HG02870 (cell line): ENCODE measurements around the gene PVALEF.

Experiments used
- ATAC-seq: cut with Tn5 transposase; IDR thresholded peaks from one replicate; pipeline ENCODE4 v1.9.1; 2021; ENCODE audit warnings: mild to moderate bottlenecking, moderate library complexity; ENCODE audit not compliant: unreplicated experiment

PVALEF gene

DNA sequence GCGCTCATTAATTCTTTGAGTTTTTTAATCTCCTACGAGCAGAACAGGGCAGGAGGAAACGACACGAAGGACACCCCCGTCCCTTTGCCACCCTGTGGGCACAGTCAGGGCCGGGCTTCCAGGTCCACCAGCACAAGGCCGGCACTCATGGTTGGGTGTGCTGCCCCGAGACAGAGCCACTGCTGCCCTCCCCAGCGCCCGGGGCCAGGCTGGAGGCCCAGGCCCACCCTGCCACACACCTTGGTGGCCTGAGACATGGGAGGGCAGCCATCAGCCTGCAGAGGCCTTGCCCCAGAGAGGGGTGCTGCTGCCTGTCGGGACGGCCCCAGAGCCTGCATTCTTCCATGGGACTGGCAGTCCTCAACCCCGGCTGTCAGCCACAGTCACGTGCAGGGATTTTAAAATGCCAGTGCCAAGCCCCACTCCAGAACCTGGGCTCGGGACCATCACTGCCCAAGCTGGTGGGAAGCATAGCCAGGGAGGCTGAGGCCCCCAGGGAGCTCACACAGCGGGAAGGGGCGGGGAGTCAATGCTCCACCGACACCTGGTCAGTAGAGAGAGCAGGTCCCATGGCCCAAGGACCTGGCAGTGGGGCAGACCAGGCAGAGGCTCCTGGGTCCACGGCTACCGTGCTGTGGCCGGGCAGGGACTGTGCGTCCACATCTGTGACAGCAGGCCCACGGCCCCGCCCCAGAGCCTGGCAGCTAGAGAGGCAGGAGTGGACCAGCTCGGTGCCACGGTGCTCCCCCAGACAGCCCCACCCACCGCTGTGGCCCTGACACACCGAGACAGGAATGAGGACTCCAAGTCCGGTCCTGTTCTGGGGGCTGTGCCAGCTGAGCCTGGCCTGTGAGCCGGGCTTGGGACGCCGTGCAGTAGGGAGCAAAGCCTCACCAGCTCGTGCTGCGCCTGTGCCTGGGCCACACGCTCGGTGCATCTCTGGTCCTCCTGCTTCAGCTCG, 29.9 kb downstream of the PVALEF start:
- no peak for ATAC-seq

DNA sequence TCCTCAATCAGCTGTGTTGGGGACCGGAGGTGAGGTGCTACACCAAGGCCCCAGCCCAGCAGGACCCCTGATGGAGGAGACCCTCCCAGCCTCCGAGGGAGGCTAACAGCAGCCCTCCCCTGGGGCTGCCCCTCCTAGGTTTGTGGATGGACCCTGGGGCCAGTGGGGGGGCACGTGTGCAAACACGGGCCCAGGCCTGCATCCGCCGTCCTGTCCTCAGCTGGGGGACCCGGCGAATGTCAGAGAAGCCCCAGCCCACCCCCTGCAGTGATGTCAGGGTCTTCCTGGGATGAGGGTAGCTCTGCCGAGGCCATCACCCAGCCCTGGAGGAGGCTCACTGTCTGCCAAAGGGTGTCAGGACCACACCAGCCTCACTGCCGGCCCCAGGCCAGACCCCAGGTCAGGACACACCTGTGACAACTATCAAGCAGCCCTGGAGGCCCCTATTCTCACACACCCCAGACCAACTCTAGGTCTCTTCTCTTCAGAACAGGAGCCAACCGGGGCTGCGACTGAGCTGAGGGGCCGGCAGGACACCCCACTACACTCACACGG, 30.7 kb downstream of the PVALEF start:
- no peak for ATAC-seq

DNA sequence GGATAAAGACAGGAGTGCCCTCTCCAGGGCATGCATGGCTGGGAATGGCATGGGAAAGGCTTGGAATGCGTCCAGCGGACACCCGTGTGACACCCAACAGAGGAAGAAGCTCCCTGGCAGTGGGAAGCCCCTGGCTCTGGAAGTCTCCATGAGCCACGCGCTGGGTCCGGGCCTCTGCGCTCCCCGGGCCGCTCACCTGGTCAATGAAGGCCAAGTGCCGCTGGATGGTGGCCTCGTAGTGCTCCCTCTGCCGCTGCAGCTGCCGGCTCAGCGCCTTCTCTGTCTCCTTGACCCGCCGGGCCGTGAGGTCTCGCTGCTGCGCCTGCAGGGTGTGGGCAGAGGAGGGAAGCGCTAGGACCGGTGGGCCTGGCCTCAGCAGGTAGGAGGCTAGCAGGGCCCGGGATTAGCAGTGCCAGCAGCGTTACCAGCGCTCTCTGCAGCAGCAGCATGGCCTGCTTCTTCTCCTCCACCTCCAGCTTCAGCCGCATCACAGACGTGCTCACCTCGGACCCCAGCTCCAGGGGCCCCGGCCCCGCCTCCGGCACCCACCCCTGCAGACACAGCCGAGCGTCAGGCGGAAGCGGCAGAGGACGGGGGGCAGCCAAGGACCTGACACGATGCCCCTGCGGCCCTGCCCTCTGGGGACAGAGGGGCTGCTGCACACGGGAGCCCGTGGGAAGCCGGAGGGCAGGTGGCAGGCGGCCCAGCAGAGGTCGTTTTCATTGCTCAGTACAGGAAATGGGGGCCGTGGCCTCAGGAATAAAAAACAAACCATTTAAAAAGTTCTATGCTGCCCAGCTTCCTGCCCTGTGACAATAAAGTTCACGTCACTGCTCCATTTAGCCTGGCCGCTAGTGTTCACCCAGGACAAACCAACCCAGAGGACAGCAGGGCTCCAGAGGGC, 31.4 kb downstream of the PVALEF start:
- no peak for ATAC-seq

DNA sequence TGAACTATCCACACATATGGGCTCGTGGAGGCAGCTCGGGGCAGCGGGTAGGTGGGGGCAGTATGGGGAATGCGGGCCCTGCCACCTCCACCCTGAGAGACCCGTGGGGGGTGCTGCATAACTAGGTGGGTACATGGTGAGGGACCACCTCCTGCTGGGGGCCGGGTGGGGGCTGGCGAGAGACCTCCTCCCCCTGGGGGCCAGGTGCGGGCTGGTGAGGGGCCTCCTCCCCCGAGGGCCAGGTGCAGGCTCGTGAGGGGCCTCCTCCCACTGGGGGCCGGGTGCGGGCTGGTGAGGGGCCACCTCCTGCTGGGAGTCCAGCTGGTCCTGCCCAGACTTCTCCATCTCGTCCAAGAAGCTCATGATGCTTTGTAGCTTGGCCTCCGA, 32.1 kb downstream of the PVALEF start:
- no peak for ATAC-seq

DNA sequence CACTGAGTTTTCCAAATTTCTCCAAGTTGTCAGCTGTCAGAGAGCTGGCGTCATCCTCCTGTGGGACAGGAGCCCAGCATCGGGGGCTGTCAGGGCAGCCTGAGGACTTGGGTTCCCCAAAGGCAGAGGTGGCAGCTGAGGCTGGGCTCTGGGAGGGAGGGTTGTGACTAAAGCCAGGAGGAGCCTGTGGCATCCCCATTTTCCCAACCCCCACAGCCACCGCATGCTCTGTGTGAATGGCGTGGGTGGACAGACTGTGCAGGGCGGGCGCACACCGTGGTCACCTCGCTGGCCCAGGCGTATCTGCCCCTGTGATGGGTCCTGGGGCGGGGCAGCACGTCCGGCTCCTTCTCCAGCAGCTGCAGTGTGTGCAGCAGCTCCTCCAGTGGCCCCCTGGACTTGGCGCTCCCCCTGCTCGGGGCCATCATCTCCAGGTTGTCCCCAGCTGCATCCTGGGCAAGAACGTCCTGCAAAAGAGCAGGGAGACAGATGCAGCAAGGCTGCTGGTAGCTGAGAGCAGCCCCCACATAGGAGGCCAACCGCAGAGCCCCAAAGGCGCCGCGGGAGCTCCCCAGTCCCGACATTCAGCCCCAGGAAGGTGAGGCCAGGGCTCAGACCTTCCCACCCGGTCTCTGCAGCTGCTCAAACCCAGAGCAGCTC, 32.7 kb downstream of the PVALEF start:
- ATAC-seq = no peak

DNA sequence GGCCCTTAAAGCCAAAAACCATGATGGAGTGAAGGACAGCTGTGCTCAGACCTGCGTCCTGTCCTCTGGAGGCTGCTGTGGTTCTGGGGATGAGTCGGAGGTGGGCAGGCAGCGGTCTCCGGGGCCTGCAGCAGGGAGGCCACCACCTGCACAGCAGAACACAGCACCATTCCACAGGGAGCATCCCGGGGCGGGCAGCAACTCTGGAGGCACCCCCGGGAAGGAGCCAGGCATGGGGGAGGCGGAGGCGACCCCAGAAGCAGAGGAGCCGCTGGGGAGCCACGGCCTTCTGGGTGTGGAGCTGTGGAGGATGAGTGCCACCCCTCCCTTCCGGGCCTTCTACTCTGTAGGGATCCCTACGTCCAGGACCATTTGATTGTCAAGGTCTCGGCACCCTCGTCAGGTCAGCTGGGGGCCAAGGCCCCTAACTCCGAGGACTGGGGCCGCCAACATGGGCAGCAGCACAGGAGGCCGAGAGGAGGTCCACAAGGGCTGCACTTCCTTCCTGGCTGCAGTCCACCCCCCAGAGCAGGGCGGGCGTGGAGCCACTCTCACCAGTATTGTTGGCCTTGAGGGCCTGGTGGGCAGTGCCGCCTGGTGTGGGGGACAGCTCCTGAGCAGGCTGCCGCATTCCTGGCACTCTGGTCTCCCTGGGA, 33.6 kb downstream of the PVALEF start:
- no peak for ATAC-seq

DNA sequence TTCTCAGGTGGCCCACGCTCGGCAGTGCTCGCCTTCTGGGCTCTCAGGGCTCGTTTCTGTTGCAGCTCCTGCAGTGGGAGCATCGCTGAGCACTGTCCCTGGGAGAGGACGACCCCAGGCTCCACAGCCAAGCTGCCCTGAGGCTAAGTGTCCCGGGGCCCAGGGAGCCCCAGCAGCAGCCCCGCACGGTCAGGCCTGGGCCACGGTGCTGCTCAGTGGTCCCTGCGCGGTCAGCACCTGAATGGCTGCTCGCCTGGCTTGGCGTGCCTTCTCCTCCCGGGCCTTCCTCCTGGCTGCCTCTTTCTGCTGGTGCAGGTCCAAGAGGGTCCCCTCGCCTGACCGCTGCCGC, 34.1 kb downstream of the PVALEF start:
- no peak for ATAC-seq

DNA sequence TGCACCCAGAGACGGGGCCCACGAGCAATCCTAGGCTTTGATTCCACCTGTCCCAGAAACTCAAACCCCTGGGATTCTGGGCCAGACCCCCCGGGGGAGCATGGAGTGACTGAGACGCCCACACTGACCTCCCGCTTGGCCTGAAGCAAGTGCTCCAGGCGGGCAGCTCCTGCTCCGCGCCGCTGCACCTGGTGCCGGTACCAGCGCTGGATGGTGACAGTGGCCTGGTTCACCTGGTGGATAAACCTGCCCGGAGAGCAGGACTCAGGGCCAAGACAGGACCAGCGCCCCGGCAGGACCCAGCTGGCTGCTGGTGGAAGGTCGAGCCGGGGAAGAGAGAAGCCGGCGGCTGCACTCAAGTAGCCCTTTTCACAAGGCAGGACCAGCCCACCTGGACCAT, 34.9 kb downstream of the PVALEF start:
- no peak for ATAC-seq

DNA sequence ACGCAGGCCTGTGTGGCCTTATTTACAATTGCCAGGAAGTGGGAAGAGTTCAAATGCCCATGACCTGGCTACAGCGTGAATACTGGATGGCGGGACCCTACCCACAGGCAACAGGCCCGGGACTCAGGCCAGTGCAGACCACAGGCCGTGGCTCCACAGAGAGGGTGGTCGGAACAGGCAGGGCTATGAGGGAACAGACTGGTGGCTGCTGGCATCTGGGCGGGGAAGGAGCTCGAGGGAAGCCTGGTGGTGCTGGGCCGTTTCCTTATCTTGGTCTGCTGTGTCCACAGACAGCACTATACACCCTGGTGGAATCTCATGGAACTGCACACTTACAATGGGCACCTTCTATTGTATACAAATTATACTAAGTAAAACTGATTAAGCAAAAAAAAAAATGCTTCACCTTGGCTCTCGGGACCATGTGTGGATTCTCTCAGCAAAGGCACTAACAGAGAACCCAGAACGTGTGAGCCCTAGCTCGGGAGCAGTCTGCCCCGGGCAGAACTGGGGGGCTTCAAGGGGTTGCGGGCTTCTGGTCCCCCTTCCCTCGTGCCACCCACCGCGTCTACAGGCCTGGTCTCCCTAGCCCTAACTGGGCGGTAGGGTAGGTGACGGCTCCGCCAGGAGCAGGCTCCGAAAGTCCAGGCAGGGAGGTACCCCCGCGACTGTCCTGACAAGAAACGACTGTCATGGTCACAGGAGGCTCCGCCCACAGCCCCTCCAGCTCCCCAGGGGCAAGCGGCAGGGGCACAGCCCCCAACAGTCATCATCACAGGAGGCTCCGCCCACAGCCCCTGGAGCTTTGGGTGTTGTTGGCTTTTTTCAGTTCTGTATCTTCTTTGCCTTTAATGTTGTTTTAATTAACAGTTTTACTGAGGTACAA, 35.6 kb downstream of the PVALEF start:
- ATAC-seq = no peak

DNA sequence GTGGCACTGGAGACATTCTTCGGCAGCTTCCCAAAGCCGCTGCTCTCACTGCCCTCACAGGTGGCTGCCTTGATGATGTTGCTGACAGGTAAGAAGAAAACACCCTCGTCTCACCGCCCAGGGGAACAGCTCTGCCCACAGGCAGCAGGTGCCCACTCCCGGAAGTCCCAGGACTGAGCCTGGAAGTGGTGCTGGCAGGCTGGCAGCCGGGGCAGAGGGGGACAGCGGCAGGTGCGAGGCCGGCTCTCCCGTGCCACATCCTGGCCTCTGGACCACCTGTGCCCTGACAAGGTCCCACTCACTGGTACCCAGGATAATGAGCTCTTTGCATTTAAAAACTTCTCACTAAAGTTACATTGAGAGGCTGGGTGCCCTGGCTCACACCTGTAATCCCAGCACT, 37.0 kb downstream of the PVALEF start:
- no peak for ATAC-seq

DNA sequence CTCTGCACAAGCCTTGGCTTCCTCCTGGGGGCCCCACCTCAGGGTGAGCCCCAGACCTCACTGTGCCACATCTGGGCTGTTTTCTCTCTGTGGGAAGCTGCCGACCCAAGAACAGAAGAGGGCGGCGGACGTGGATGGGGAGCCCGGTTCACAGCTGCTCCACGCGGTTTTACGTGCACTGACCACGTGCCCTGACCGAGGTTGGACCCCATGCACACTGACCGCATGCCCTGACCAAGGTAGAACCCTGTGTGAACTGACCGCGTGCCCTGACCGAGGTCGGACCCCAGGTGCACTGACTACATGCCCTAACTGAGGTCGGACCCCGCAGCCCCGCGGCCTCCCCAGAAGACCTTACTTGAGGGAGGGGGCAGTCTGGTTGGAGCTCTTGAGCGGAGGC, 37.8 kb downstream of the PVALEF start:
- no peak for ATAC-seq

DNA sequence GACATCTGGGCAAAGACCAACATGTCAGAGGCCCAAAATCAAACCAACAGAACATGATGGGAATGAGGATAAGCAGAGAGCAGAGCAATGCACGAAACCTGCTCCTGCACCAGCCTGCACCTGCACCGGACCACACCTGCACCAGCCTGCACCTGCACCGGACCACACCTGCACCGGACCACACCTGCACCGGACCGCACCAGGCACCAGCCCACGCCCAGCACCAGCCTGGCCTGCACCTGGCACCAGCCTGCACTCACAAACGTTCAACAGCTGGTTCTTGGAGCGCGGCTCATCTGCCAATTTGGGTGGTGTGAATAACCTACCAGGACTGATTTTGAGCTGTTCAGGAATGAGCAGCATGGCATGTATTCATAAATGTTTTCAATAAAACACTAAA, 39.3 kb downstream of the PVALEF start:
- ATAC-seq = no peak

DNA sequence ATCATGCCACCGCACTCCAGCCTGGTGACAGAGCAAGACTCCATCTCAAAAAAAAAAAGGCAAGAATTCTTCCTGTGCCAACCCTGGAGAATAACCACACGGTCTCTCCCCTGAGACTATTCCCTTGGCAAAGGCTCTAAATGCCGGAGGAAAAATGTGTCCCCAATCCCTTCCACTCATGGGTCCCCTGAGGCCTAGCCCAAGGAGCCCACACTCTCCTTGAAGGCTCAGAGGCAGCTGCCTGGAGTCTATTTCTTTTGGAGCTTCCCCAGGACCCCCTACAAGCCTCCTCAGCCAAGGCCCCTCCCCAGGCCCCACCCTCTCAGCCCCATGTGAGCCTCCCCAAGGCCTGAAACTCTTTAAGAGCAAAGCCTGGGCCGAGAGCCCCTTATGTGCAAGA, 40.9 kb downstream of the PVALEF start:
- ATAC-seq = no peak

DNA sequence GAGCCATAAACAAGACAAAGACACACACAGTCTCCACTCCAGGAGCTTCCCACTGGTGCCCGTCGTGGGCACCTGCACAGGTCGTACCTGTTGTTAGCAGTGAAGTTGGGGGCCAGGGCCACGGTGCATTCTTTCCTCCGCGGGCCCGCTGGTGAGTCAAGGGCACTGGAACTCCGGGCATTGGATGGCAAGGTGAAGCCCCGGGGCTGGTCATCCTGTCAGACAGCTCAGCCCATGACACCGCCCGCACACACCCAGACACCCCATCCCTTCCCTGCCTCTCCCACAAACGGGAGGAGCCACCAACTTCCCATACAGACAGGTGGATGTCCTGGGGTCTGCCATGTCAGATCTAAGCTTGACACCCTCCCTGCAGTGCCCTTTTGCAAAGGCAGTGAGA, 41.4 kb downstream of the PVALEF start:
- ATAC-seq = no peak

DNA sequence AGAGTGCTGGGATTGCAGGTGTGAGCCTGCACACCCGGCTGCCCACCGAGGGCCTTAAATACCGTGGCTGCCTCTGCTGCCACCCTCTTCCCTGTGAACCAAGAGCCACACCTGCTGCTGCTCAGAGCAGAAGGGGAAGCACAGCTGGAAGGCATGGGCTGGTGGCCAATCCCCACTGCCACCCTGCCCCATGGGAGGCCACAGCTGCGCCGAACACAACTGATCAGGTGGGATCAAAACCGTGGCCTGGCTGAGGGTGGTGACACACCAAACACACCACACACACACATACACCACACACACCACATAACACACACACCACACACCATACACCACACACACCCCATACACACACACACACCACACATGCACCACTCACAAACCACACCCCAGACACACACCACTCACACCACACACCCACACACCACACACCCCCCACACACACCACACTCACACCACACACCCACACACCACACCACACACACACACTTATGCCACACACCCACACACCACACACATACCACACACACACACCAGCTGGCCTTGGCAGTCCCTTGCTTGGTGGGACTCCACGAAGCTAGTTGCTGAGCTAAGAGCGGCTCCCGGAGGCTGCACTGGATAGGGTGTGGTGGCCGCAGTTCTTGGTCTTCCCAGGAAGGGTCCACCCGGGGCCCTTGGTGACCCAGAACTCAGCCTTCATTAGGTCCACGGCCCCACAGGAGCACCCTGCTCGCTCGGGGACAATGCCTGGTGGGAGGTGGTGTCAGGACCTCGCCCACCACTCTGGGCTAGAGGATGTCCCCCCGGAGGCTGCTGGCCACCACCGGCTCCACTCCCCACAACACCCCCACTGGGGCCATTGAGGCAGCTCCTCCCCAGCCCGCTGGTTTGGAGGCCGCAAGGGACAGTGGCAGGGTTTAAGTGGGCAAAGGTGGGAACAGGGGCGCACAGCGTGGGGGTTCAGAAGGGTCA, 42.6 kb downstream of the PVALEF start:
- no peak for ATAC-seq

DNA sequence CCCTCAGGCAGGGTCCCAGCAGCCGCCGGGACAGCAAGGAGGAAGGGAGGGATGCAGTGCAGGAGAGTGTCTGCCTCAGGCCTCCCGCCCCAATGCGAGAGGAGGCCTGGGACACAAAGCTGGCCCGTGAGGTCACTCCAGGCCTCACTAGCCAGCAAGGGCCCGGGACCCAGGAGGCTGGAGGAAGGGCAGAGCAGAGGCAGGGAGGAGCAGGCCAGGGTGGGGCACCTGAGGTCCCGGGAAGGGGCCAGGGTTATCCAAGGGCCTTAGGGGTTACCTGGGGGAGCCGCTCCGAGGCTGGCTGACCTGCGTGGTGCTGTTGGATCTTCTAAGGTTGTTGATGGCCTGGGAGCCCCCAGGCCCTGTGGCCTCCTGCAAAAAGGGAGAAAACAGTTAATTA, 43.3 kb downstream of the PVALEF start:
- no peak for ATAC-seq

DNA sequence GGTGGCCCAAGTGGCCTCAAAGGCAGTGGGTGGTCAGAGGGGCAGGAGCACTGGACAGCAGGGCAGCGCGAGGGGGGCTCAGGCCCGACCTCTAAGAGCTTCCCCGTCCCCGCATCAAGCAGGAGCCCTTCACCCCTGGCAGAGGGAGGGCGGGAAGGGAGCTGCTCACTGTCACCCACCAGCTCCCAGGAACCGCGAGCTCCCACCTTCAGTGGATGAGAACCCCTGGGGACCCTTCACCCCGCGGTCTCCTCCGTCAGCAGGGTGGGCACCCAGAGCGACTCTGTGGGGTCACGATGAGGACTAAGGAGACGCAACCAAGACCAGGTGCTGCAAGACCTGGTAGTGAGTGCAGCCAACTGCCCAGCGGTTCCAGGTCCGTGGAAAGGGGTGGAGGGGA, 43.8 kb downstream of the PVALEF start:
- ATAC-seq = no peak

DNA sequence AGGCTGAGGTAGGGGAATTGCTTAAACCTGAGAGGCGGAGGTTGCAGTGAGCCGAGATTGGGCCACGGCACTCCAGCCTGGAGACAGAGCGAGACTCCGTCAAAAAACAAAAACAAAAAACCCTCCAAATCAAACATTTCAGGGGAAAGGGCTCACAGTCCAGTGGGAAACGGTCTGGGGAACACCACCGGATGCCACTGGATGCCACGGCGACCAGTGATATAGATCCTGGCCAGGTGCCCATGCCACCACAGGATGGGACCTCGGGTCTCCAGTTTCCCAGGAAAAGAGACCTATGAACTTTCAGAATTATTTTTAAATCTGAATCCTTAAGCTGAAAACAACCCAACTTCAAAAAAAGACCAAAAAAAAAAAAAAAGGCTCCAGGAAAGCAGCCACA, 45.2 kb downstream of the PVALEF start:
- ATAC-seq = no peak

DNA sequence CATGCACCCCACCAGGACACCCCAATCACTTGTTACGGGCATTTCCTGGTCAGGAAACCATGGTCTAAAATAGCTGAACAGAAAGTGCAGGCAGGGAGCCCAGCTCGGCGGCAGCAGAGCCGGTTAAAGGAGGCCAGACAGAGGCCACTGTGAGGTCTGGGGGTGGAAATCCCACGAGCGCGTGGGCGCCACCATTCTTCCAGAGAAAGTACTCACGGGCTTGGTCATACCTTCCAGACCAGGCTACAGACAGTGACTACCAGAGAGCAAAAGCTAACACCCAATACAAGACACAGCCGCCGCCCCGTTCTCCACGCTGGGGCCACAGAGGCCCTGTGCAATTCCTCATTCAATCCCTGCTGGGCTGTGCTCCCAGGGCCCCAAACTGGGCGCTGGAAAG, 45.6 kb downstream of the PVALEF start:
- ATAC-seq = no peak
